Adrenal gland (tissue), 5 donors: ENCODE measurements around the gene SPDYE2B.
"Not testable (repeated sequence)": the region's sequence is repeated elsewhere in the genome, so short reads cannot be mapped to it uniquely, and the experiment has no call there.

ENCODE experiments used
- POLR2A ChIP-seq, 2 donors: fragments of 450-650 bp; IDR thresholded peaks; one replicate each; pipeline ENCODE4 v1.6.1; 2017; ENCODE audit warnings: antibody characterized with exemption in 2 of 2, mild to moderate bottlenecking in 2 of 2, moderate library complexity in 1 of 2
- TF ChIP-seq, protein P1 (sequence below), 6 experiments: fragments of 450-650 bp in 4 of 6; fragments of 200-600 bp in 2 of 6; sonication (generic) in 1 of 6; IDR thresholded peaks; 1 replicate in 5 of 6; 2 replicates in 1 of 6; pipeline versions ENCODE4 v1.5.1 to v1.8.0; 2016 to 2021; ENCODE audit warnings: antibody characterized with exemption in 6 of 6, mild to moderate bottlenecking in 2 of 6, moderate library complexity in 1 of 6
- donor health status: DM: no; HTN: no; CAD: no.

DNA sequence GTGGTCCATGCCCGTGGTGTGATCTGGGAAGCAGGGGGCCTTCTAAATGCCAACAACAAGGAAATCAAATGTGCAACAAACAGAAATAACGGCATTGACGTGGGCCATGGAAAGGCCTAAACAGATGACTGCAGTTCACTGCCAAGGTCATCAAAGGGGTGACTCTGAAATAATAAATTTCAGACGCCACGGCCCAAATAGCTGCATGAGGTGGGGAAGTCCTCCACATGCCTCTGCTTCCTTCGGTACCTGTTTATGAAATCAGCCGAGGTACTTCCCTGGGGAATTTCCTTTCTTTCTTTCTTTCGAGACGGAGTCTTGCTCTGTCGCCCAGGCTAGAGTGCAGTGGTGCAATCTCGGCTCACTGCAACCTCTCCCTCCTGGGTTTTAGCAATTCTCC is 14.6 kb downstream of the SPDYE2B start:
- TF ChIP-seq, protein P1, sequence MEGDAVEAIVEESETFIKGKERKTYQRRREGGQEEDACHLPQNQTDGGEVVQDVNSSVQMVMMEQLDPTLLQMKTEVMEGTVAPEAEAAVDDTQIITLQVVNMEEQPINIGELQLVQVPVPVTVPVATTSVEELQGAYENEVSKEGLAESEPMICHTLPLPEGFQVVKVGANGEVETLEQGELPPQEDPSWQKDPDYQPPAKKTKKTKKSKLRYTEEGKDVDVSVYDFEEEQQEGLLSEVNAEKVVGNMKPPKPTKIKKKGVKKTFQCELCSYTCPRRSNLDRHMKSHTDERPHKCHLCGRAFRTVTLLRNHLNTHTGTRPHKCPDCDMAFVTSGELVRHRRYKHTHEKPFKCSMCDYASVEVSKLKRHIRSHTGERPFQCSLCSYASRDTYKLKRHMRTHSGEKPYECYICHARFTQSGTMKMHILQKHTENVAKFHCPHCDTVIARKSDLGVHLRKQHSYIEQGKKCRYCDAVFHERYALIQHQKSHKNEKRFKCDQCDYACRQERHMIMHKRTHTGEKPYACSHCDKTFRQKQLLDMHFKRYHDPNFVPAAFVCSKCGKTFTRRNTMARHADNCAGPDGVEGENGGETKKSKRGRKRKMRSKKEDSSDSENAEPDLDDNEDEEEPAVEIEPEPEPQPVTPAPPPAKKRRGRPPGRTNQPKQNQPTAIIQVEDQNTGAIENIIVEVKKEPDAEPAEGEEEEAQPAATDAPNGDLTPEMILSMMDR (IDR thresholded peaks at IDR 0.05) = not testable (repeated sequence)
- not testable (repeated sequence) for TF ChIP-seq POLR2A (IDR thresholded peaks at IDR 0.05)
